ENCODE data around the gene PRSS27.
A peak's percentile ranks its signal among the peaks of the same experiment; 100 is the strongest.

PRSS27 gene

GRCh38 chr16:2716948-2717347 is 3.1 kb downstream of the PRSS27 start:
- no peak for TF ChIP-seq CTCF (IDR thresholded peaks at IDR 0.05; ENCODE audit: insufficient read depth, low read length, missing control alignments)
- ChIA-PET CTCF (no interaction called here), POLR2A (no interaction called here)
- DNase-seq (ENCODE audit: low read depth, low spot score), result no peak
- no peak overlapping the region for H3K4me3 ChIP-seq (ENCODE audit: low read depth, low read length)

- H3K4me3 ChIP-seq (ENCODE audit: low read depth, low read length), result no peak overlapping the region; the same call in 1 of the 2 replicates
- POLR2A ChIA-PET, result no interaction called here
- CTCF ChIA-PET, result no interaction called here
- DNase-seq (ENCODE audit: low read depth, low spot score), result no peak
- no peak for TF ChIP-seq CTCF (IDR thresholded peaks at IDR 0.05; ENCODE audit: insufficient read depth, low read length, missing control alignments)
These were observed 3.8 kb downstream of the PRSS27 start for GRCh38 chr16:2715966-2716885.

- no peak for DNase-seq (ENCODE audit: low read depth, low spot score)
- no peak for TF ChIP-seq CTCF (IDR thresholded peaks at IDR 0.05; ENCODE audit: insufficient read depth, low read length, missing control alignments)
- ChIA-PET POLR2A (no interaction called here), CTCF (no interaction called here)
- peak overlapping the region; percentile 15 for H3K4me3 ChIP-seq (ENCODE audit: low read depth, low read length)
These were observed 4.5 kb downstream of the PRSS27 start for GRCh38 chr16:2715519-2715918.

- TF ChIP-seq CTCF (IDR thresholded peaks at IDR 0.05; ENCODE audit: insufficient read depth, low read length, missing control alignments), result no peak
- no peak overlapping the region for H3K4me3 ChIP-seq (ENCODE audit: low read depth, low read length)
- CTCF ChIA-PET, result no interaction called here
- DNase-seq (ENCODE audit: low read depth, low spot score), result no peak
- POLR2A ChIA-PET, result no interaction called here
These were observed 5.0 kb downstream of the PRSS27 start for GRCh38 chr16:2715064-2715463.

GRCh38 chr16:2713985-2714774 is 5.8 kb downstream of the PRSS27 start:
- H3K4me3 ChIP-seq (ENCODE audit: low read depth, low read length), result no peak overlapping the region
- CTCF ChIA-PET, result no interaction called here
- no peak for DNase-seq (ENCODE audit: low read depth, low spot score)
- POLR2A ChIA-PET, result no interaction called here
- no peak for TF ChIP-seq CTCF (IDR thresholded peaks at IDR 0.05; ENCODE audit: insufficient read depth, low read length, missing control alignments)

- H3K4me3 ChIP-seq (ENCODE audit: low read depth, low read length), result no peak overlapping the region
- CTCF ChIA-PET, result no interaction called here
- DNase-seq (ENCODE audit: low read depth, low spot score), result no peak
- POLR2A ChIA-PET, result no interaction called here
- TF ChIP-seq CTCF (IDR thresholded peaks at IDR 0.05; ENCODE audit: insufficient read depth, low read length, missing control alignments), result no peak
These were observed 6.5 kb downstream of the PRSS27 start for GRCh38 chr16:2713523-2713922.

Data from AG04449 (cell line).